Astrocyte (in vitro differentiated cells and primary cell): ENCODE results near the gene LYZL1.

ENCODE experiments used
- EZH2 ChIP-seq: IDR thresholded peaks from 2 replicates; pipeline ENCODE4 v1.6.1; 2012; ENCODE audit warnings: mild to moderate bottlenecking, low read length, inconsistent platforms; ENCODE audit not compliant: insufficient read depth
- TF ChIP-seq, protein P1 (sequence below): IDR thresholded peaks from 2 replicates; pipeline ENCODE4 v1.5.1; 2011; ENCODE audit warnings: low read depth, mild to moderate bottlenecking, inconsistent platforms, low read length, moderate library complexity; ENCODE audit not compliant: insufficient read depth

DNA sequence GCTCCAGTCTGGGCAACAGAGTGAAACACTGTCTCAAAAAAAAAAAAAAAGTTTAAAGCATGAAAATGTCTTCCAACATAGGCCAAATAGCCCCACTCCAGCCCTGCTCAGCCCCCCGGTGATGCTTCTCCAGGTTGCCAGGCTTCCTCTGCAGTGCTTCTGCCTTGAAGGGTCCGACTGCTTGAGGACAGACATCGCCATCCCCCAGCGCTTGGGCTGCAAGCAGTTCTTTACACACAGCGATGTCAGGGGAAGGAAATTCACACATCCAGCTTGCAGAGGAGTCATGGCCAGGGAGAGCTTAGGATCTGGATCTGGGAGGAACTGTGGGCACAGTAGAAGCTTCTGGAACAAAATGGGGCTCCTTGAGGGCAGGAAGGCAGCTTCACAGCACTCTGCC lies 26.9 kb downstream of the LYZL1 start:
- TF ChIP-seq, protein P1, sequence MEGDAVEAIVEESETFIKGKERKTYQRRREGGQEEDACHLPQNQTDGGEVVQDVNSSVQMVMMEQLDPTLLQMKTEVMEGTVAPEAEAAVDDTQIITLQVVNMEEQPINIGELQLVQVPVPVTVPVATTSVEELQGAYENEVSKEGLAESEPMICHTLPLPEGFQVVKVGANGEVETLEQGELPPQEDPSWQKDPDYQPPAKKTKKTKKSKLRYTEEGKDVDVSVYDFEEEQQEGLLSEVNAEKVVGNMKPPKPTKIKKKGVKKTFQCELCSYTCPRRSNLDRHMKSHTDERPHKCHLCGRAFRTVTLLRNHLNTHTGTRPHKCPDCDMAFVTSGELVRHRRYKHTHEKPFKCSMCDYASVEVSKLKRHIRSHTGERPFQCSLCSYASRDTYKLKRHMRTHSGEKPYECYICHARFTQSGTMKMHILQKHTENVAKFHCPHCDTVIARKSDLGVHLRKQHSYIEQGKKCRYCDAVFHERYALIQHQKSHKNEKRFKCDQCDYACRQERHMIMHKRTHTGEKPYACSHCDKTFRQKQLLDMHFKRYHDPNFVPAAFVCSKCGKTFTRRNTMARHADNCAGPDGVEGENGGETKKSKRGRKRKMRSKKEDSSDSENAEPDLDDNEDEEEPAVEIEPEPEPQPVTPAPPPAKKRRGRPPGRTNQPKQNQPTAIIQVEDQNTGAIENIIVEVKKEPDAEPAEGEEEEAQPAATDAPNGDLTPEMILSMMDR = no peak
- no peak for TF ChIP-seq EZH2
